Endothelial cell of umbilical vein (primary cell): ENCODE measurements around the gene CCDC116. TPM values are rescaled to one million over a fixed set of nuclear protein-coding genes. Genes with fewer than 3 reads are reported as not detected.

Experiments
- BruUV-seq: library from RNA; stranded (reverse); fragments of 400-500 nt; replicated peaks from 2 replicates; lab custom pipeline; 2021; lab: Mats Ljungman, UMichigan
- CTCF ChIA-PET: fragments of 300-600, 350-600 bp; sonication (Branson Sonifier 250); formaldehyde crosslinking; loops from one replicate; lab custom pipeline; 2021; ENCODE audit warnings: antibody characterized with exemption, inconsistent platforms; lab: Charles Lee
- POLR2A ChIA-PET: fragments of 300-600, 350-600 bp; sonication (Branson Sonifier 250); formaldehyde crosslinking; loops from one replicate; lab custom pipeline; 2021; ENCODE audit warnings: antibody characterized with exemption, inconsistent platforms; lab: Charles Lee
- DNase-seq: peaks from one replicate; pipeline ENCODE4 v3.0.0-alpha.2; 2011; ENCODE audit warnings: low read depth, low spot score
- FAIRE-seq: peaks from 2 replicates; lab custom pipeline; 2011; peaks lifted over from hg19 to GRCh38; lab: Jason Lieb, UNC
- H2AFZ ChIP-seq: 2 replicates; pipeline ENCODE4 v1.6.0; 2012; ENCODE audit warnings: low read depth, low read length, control low read depth, inconsistent platforms
- H3K27ac ChIP-seq: 2 replicates; pipeline ENCODE4 v1.5.1; 2011; ENCODE audit warnings: low read depth, mild to moderate bottlenecking, control low read depth, low read length, moderate library complexity; ENCODE audit not compliant: insufficient read depth
- H3K27me3 ChIP-seq, 2 experiments: 2 replicates each; pipeline versions ENCODE4 v1.6.0 to v1.6.1; 2011; ENCODE audit warnings: low read length in 2 of 2, mixed read lengths in 1 of 2; ENCODE audit not compliant: control insufficient read depth in 2 of 2, insufficient read depth in 2 of 2
- H3K36me3 ChIP-seq, 2 experiments: 2 replicates in 1 of 2; 3 replicates in 1 of 2; pipeline ENCODE4 v1.5.1; 2011; ENCODE audit warnings: low read length in 2 of 2, mild to moderate bottlenecking in 1 of 2, moderate library complexity in 1 of 2; ENCODE audit not compliant: control insufficient read depth in 2 of 2, insufficient read depth in 2 of 2; ENCODE audit errors: extremely low read depth in 1 of 2
- H3K4me1 ChIP-seq: 3 replicates; pipeline ENCODE4 v1.5.1; 2011; ENCODE audit warnings: mild to moderate bottlenecking, low read length; ENCODE audit not compliant: control insufficient read depth, insufficient read depth; ENCODE audit errors: extremely low read depth
- H3K4me2 ChIP-seq: 2 replicates; pipeline ENCODE4 v1.6.1; 2011; ENCODE audit warnings: low read length, control low read depth, mixed read lengths; ENCODE audit not compliant: insufficient read depth
- H3K4me3 ChIP-seq, 3 experiments: fragments of 200-600 bp in 1 of 3; sonication (generic), shearing (Covaris generic) in 1 of 3; replicated peaks in 1 of 3; 2 replicates each; pipeline ENCODE4 v1.5.1; 2011 to 2016; ENCODE audit warnings: control low read depth in 3 of 3, low read length in 3 of 3, mild to moderate bottlenecking in 2 of 3, inconsistent platforms in 1 of 3, low read depth in 1 of 3, moderate library complexity in 1 of 3; ENCODE audit not compliant: insufficient read depth in 1 of 3
- H3K79me2 ChIP-seq: 2 replicates; pipeline ENCODE4 v1.6.0; 2012; ENCODE audit warnings: low read length, inconsistent platforms; ENCODE audit not compliant: control insufficient read depth, insufficient read depth
- H3K9ac ChIP-seq: replicated peaks from 2 replicates; pipeline ENCODE3; 2011; ENCODE audit warnings: low read length, control low read depth; ENCODE audit not compliant: insufficient read depth; ENCODE audit errors: extremely low read depth
- H3K9me1 ChIP-seq: replicated peaks from 3 replicates; pipeline ENCODE4 v1.6.0; 2011; ENCODE audit warnings: mild to moderate bottlenecking, low read length; ENCODE audit not compliant: control insufficient read depth, insufficient read depth; ENCODE audit errors: extremely low read depth
- H3K9me3 ChIP-seq: replicated peaks from 2 replicates; pipeline ENCODE4 v1.5.1; 2012; ENCODE audit warnings: low read length, inconsistent platforms; ENCODE audit not compliant: control insufficient read depth, insufficient read depth
- H4K20me1 ChIP-seq: replicated peaks from 2 replicates; pipeline ENCODE3; 2011; ENCODE audit warnings: mild to moderate bottlenecking, low read length; ENCODE audit not compliant: control insufficient read depth, insufficient read depth; ENCODE audit errors: extremely low read depth
- EZH2 ChIP-seq: IDR thresholded peaks from 2 replicates; pipeline ENCODE4 v1.6.1; 2012; ENCODE audit warnings: borderline replicate concordance, low read depth, mild to moderate bottlenecking, moderate library complexity, low read length, inconsistent platforms; ENCODE audit not compliant: severe bottlenecking
- FOS ChIP-seq: IDR thresholded peaks from 2 replicates; pipeline ENCODE4 v1.6.1; 2011; ENCODE audit warnings: mild to moderate bottlenecking, low read length, moderate library complexity, borderline replicate concordance; ENCODE audit not compliant: insufficient read depth
- GATA2 ChIP-seq: IDR thresholded peaks from 2 replicates; pipeline ENCODE4 v1.7.0; 2011; ENCODE audit warnings: low read depth, mild to moderate bottlenecking, moderate library complexity, mixed read lengths, low read length; ENCODE audit not compliant: insufficient read length, insufficient read depth
- JUN ChIP-seq: IDR thresholded peaks from 2 replicates; pipeline ENCODE4 v1.6.1; 2011; ENCODE audit warnings: borderline replicate concordance, low read depth; ENCODE audit not compliant: insufficient read length, insufficient read depth
- MYC ChIP-seq: IDR thresholded peaks from one replicate; pipeline ENCODE4 v1.6.1; 2011; ENCODE audit warnings: mild to moderate bottlenecking, low read depth, low read length
- POLR2A ChIP-seq: IDR thresholded peaks from 2 replicates; pipeline ENCODE4 v1.6.1; 2012; ENCODE audit warnings: low read depth, mild to moderate bottlenecking, control low read depth, low read length
- POLR2AphosphoS5 ChIP-seq: IDR thresholded peaks from 2 replicates; pipeline ENCODE4 v1.6.1; 2012; ENCODE audit warnings: low read depth, mild to moderate bottlenecking, control low read depth, low read length, moderate library complexity; ENCODE audit not compliant: insufficient read depth
- dilution Hi-C: fragments of 300-500 bp; cut with MboI; formaldehyde crosslinking; loops from one replicate; pipeline ENCODE4 v1.15.0; 2019; ENCODE audit warnings: low sequenced_read_pairs; ENCODE audit not compliant: extremely low pct_ligation_motif_present
- intact Hi-C: fragments of 100-400 bp; cut with micrococcal nuclease; formaldehyde crosslinking; loops from one replicate; pipeline ENCODE4 v1.10.0; 2022
- polyA plus RNA-seq, 4 experiments: library from polyadenylated mRNA; depleted of rRNA in 3 of 4; stranded (reverse) in 3 of 4; unstranded in 1 of 4; fragments of >200 nt; gene quantifications; 2 replicates each; pipeline versions ENCODE4 v1.2.1 to v1.2.3, GENCODE V29; 2011 to 2012; ENCODE audit warnings: missing spikeins in 1 of 4
- total RNA-seq: library from RNA; stranded (reverse); gene quantifications from 2 replicates; pipeline ENCODE4 v1.2.3, GENCODE V29; 2021
- TF ChIP-seq, protein P1 (sequence below), 2 donors: IDR thresholded peaks; 1 replicate in 1 of 2; 2 replicates in 1 of 2; pipeline ENCODE4 v1.5.1; 2011; ENCODE audit warnings: low read length in 2 of 2, mild to moderate bottlenecking in 2 of 2, moderate library complexity in 2 of 2, control low read depth in 1 of 2, inconsistent platforms in 1 of 2, low read depth in 1 of 2; ENCODE audit not compliant: insufficient read depth in 1 of 2; ENCODE audit errors: extremely low read depth in 1 of 2
- TF ChIP-seq, protein P2 (sequence below): IDR thresholded peaks from 2 replicates; pipeline ENCODE4 v1.6.1; 2011; ENCODE audit not compliant: insufficient read depth, insufficient read length

The CCDC116 gene
- total and polyA plus RNA-seq, 2 donors (not counting 3 experiments of a cell fraction or from before 2014, with no cell fraction given): 0.21 to 0.33 TPM

DNA sequence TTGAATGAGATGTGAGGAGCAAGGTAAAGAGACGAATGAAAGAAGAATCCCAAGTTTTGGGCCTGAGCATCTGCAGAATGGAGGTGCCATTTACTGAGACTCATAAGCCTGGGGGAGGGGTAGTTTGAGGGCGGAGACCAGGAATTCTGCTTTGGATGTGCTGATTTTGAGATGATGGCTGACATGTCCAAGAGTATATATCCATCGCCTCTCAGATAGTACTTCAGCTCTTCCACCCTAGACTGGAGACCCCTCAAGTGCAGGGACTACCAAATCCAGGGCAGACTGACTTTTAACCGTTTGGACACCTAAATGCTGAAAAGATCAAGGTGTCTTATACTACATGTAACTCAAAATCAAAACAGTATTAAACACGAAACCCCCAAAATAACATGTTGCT is 8.2 kb downstream of the CCDC116 start:
- Histone ChIP-seq H3K27me3 (no peaks in the 10 kb centered on the region), H3K9me1 (no peaks in the 10 kb centered on the region), H3K27ac (no peak overlapping the region), H3K79me2 (peaks cover 17% of the 10 kb centered on the region), H2AFZ (no peak overlapping the region), H3K9me3 (no peaks in the 10 kb centered on the region), H4K20me1 (no peaks in the 10 kb centered on the region), H3K4me1 (peaks cover 14% of the 10 kb centered on the region), H3K4me2 (no peak overlapping the region), H3K36me3 (peaks cover 0 to 8% of the 10 kb centered on the region in 2 experiments), H3K4me3 (no peak overlapping the region), H3K9ac (no peak overlapping the region)
- DNase-seq (no peak), FAIRE-seq (no peak)
- intact Hi-C loops: no loop called here
- ChIA-PET CTCF (interaction anchor here (1.0 to 3.5 kb wide), 10 partner anchors 8 to 755 kb away, joined by 3 to 41 read pairs (median 6); partner anchors contain the start of genes CCDC116, PPM1F and YDJC), POLR2A (interaction anchor here (0.9 to 1.4 kb wide), 2 partner anchors 10 to 37 kb away, joined by 4 to 9 read pairs; no protein-coding TSS in a partner anchor)
- TF ChIP-seq POLR2AphosphoS5: no peak
- no peak for TF ChIP-seq FOS
- TF ChIP-seq JUN: no peak
- TF ChIP-seq, protein P1, sequence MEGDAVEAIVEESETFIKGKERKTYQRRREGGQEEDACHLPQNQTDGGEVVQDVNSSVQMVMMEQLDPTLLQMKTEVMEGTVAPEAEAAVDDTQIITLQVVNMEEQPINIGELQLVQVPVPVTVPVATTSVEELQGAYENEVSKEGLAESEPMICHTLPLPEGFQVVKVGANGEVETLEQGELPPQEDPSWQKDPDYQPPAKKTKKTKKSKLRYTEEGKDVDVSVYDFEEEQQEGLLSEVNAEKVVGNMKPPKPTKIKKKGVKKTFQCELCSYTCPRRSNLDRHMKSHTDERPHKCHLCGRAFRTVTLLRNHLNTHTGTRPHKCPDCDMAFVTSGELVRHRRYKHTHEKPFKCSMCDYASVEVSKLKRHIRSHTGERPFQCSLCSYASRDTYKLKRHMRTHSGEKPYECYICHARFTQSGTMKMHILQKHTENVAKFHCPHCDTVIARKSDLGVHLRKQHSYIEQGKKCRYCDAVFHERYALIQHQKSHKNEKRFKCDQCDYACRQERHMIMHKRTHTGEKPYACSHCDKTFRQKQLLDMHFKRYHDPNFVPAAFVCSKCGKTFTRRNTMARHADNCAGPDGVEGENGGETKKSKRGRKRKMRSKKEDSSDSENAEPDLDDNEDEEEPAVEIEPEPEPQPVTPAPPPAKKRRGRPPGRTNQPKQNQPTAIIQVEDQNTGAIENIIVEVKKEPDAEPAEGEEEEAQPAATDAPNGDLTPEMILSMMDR (IDR thresholded peaks at IDR 0.05; ENCODE audit: extremely low read depth in 1 of 2, insufficient read depth in 1 of 2, low read depth in 1 of 2, low read length in 2 of 2): no peak
- no peak for TF ChIP-seq EZH2
- no peak for TF ChIP-seq MYC
- TF ChIP-seq POLR2A: no peak
- no peak for TF ChIP-seq GATA2
- TF ChIP-seq, protein P2, sequence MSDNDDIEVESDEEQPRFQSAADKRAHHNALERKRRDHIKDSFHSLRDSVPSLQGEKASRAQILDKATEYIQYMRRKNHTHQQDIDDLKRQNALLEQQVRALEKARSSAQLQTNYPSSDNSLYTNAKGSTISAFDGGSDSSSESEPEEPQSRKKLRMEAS: no peak
- no TSS peak for BruUV-seq
- dilution Hi-C loops: no loop called here
